HG03139 (cell line): ENCODE results near the gene LY6G6C.
"Not testable (repeated sequence)": the region's sequence is repeated elsewhere in the genome, so short reads cannot be mapped to it uniquely, and the experiment has no call there.

Experiments
- ATAC-seq: cut with Tn5 transposase; IDR thresholded peaks from one replicate; pipeline ENCODE4 v1.9.1; 2021; ENCODE audit not compliant: unreplicated experiment

Gene LY6G6C

DNA sequence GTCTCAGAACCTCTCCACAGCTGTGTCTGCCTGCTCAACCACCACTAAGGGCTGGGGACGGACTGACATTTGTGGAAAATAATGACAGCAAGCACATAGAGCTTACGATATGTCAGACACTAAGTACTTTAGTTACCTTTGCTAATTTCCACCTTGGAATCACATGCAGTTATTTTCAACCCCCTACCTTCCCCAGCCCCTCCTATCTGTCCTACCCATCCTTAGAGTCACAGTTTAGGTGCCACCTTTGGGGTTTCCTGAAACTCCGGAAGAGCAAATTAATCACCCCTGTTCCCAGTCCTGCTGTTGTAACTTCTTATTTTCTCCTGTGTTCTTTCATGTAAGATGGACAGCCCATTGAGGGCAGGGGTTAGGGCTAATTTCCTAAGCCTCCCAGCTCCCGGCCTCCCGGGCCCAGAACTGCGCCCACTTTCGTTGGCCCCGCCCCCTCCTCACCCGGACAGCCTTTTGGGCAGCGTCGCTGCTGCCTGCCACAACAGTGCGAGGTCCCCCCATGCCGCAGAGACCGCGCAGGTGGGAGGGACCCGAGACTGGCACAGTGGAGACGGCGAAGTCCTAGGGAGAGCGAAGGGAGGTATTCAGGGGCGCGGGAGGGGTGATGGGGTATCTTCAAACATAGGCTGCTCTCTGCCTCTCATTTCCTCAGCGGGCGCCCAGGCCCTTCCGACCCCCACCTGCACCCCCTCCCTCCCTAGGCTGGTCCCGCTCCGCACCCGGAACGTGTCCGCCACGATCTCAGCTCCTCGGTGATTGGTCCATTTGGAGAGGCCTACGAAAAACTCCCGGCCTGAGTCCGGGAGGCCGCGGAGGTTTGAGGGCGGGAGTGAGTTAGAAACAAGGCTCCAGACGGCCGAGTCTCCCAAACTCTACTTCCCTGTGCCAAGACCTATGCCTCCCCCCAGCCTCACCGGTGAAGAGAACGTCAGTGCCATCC, 6.4 kb upstream of the LY6G6C start:
- no peak for ATAC-seq

DNA sequence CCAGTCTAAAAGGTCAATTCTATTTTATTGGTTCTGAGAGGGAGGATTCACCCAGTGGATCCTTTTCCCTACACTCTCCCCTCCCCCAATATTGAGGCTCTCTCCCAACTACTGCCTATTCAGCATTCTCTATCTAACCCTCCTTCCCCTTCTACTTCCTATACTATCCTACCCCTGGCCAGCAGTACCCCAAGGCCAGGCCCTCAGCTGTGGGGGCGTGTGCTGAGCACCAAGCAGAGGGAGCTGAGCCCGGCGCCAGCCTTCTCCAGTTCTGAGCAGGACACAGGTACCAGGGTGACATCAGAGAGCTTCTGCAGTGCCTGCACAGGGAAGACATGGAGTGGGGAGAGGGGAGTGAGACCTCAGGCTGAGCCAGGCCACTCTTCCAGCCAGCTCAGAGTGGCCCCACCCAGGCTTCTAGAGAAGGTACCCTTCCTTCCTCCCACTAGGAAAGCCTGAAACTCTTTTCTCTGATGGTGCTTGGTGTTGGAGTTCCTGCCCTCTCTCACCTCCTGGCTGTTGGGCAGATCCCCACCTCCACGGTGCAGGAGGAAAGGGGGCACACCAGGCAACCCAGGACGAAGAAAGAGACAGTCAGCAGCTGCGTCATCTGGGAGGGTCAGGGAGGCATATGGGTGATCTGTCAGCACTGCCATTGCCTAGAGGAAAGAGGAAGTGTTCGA, 5.6 kb upstream of the LY6G6C start:
- ATAC-seq, result no peak

DNA sequence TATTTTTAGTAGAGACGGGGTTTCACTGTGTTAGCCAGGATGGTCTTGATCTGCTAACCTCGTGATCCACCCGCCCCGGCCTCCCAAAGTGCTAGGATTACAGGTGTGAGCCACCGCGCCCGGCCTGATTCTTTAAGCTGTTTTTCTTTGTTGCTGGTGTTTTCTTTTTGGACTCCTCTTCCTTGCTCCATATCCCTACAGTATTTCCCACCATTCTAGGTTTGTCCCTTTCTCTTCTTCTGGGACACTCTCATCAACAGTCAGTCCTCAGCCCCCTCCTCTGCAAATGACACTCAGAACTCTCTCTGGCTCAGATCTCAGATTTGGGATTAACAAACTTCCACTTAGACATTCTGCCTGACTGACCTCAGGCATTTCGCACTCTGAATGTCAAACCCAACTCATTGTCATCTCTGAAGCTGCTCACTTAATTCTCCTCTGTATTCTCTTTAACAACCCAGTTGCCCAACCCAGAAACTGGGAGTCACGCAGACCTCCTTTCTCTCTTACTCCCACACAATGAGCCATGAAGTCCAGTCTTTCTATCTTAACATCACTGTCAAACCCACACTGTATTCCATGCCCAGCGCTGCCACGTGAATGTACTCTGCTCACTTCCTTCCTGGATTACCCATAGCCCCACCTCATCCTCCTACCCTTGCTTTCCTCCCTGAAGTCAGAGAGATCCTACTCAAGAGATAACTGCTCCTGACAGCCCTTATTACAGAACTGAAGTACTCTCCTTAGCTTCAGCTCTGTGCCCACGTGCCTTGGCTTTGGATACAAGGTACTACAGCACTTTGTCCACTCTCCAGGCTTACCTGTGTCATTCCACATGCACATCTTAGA, 4.2 kb upstream of the LY6G6C start:
- ATAC-seq, result no peak

DNA sequence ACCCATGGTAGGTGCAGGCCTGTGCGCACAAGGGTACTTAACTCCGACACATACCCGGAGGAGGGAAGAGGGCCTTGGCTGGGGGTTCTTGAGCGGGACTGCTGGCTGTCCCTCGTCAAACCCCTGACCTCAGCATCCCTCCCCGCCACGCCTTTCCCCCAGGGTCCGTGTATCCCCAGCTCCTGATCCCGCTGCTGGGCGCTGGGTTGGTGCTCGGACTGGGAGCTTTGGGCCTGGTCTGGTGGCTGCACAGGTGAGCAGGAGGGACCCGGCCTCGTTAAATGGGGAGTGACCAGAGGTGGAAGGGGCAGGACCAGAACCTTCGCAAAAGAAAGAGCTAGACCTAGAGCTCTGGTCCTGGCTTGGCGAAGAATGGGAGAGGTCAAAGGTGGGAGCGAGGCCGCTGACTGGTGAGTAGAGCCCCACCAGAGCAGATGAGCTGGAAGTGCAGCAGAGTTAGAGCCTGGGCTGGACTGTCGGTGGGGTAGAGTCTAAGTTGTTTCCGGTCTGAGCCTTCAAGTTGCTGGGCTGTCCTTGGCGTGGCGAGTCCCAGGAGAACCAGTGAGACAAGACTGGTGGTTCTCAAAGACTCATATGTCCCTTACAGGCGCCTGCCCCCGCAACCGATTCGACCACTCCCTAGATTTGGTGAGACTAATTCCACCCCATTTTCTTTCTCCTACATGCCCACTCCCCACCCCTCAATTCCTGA, 2.6 kb upstream of the LY6G6C start:
- ATAC-seq, result no peak

DNA sequence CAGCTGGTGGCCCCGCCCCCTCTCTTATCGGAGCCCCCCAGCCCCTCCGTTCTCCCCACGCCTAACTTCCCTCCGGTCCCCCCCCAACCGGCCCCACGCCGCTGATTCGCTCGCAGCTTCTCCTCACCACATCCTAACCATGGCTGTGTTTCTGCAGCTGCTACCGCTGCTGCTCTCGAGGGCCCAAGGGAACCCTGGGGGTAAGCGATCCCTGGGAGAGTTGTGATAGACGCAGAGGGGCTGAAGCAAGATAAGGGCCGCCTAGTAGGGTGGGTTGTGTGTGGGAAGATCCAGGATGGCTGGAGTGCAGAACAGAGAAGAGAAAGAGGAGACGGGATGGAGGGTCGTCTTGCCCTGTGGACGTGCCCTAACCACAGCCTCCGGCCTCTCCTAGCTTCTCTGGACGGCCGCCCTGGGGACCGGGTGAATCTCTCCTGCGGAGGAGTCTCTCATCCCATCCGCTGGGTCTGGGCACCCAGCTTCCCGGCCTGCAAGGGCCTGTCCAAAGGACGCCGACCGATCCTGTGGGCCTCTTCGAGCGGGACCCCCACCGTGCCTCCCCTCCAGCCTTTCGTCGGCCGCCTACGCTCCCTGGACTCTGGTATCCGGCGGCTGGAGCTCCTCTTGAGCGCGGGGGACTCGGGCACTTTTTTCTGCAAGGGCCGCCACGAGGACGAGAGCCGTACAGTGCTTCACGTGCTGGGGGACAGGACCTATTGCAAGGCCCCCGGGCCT, 1.9 kb upstream of the LY6G6C start, which contains the start of gene MPIG6B:
TSS of gene MPIG6B (plus strand) at position 129 of the 735 bp plus-strand sequence. CDS start at position 140, 11 bp downstream.
- no peak for ATAC-seq

DNA sequence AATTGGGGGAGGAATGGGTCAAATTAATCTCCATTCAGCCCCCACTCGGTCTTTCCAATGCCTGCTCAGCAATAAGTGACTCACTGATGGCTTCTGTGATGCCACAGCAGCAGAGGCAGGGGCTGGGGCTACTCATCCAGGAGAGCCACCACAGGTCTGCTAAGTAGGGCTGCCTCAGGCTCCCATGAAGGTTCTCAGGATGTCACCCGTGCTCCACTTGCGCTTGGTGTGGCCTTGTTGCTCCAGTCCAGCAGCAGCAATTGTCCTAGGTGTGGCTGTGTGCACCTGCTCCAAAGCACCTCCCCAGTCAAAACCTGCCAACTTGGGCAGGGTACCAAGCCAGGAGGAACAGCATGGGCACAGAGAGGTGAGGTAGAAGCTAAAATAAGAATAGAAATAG, 627 bp upstream of the LY6G6C start:
- ATAC-seq, result no peak

DNA sequence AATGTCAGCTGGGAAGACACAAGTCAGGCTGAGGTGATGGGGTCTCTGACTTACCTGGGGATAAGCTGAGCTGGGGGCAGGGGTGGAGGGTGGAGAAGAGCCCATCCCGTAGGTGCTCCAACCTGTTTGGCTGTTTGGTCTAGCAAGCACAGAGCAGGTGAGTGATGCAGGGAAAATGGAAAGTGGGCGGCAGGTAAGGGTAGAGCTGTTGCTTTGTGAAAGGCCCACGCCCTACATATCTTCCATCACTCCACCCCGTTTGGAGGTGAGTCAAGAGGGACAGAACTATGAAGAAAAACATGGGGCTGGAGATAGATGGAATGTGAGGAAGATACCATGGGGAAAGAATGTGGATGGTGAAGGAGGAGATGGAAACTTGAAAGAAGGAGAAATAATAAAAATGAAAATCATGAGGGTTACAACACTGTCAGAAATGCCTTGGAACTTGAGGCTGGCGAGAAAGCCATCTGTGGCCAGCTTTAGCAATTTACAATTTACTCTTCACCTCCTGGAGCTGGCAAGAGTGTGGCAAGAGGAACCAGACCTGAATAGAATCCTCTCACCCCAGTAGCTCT, 1.3 kb downstream of the LY6G6C start:
- ATAC-seq, result no peak

DNA sequence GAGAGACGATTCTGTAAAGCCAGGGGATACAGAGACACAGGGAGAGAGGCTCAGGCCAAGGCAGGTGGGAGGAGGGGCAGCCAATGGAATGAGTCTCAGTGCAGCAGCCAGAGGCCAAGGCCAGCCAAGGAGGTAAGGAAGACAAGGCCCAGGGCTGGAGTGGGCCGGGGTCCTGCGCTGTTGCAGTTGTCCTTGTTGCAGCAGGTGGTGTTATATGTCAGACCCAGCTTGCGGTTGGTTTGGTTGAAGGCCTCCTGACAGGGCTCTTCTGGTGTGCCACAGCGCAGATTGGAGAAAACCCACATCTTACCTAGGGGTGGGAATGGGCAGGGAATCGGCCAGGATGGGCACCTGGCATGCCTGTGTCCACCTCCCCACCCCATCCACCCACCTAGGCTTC, 2.5 kb downstream of the LY6G6C start:
- ATAC-seq, result no peak

DNA sequence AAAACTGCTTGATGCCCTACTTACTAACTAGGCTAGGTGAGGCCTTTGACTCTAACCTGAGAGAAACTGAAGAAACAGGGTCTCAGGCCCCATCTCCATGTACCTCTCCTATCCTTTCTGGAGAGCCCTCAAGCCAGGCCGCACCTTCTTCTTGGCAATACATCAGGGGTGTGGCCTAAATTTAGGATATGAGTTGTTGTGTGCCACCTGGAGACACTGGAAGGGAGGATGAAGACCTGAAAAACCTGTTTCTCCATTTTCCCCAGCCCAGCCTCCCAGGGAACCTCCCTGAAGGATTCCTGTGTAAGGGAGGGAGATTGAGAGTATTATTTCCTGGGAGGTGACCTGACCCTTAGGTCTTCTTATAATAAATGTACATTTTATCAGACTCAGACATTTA, 3.3 kb downstream of the LY6G6C start:
- ATAC-seq, result no peak

DNA sequence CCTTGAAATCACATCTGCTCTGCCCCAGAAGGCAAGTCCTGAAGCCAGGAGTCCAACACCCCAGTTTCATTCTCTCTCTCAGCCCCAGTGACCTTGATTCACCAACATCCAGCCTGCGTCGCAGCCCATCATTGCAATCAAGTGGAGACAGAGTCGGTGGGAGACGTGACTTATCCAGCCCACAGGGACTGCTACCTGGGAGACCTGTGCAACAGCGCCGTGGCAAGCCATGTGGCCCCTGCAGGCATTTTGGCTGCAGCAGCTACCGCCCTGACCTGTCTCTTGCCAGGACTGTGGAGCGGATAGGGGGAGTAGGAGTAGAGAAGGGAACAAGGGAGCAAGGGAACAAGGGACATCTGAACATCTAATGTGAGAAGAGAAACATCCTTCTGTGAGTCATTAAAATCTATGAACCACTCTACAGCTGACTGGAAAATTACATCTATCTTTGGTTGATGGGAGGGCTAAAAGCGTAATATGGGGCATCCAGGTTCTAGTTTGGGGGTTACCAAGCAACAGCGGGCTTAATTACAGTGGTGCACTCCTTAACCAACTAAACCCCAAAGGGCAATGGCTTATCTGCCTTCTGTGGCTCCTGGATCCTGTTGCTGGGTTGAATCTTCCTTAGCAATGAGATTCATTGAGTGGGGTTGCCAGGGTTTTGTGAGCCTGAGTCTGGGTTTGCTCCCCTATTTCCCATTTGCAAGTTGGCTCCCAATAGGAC, 3.9 kb downstream of the LY6G6C start:
- ATAC-seq, result no peak

DNA sequence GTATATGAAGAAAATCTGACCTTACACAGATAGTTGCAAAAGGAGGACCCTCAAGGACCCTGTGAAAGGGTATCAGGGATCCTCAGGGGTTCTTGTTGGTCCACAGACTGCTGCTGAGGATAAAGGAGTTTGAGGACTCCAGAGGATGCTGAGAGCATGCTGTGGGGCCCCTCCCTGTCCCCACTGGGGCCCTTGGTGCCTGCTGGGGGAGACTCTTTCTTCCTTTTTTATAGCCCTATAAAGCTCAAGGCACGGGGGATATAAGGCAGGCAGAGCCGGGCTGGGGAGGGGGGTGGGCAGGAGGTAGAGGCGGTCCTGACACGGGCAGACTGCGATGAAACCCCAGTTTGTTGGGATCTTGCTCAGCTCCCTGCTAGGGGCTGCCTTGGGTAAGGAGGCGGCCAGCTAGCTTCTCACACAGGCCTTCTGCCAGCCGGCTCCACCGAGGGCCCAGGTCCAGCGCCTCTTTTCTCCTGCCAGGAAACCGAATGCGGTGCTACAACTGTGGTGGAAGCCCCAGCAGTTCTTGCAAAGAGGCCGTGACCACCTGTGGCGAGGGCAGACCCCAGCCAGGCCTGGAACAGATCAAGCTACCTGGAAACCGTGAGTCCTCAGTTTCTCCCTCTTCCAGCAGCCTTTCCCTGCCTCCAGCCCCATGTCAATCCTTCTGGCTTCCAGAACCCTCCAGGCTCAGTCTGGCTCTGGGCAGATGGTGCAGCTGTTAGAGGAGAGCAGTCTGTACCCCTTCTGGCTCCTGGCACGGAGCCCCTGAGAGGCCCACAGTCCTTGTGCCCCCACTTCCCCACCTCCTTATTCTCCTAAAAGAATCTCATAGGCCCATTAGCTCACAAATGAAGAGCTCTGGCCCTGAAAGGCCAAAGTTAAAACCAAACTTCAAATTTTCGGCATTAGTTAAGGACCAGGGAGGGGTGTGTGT, 6.3 kb downstream of the LY6G6C start, which contains the start of gene LY6G6D:
TSS of gene LY6G6D (plus strand) at position 327 of the 937 bp plus-strand sequence. CDS start at position 335, 8 bp downstream.
- ATAC-seq, result no peak

DNA sequence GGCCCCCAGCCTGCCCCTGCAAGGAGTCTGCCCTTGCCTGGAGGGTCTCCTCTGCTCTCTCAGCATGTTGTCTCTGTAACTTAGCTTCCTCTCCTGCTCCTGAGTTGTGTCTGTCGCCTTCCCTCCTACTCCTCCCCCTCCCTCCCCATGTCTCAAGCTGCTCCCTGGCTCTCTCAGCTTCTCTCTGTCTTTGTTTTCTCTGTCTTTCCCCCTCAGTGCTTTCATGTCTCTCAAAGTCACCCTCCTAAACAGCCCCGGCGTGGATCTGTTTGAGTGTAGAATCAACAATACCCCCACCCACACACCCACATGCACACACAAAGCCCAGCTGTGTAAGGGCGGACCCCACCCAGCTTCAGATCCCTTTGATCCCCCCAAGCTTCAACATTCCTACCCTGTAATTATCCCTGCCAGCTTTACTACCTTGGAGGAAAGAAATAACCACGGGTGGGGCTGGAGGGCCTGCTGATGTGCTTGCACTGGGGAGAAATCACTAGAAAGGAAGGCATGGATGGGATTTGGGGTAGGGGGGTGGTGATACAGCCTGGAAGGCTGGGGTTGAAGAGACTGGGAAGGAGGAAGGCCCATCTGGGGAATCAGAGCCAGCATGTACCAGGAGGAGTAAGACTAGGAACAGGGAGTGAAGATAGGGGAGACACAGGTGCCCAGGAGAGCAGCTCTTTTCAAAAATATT, 7.4 kb downstream of the LY6G6C start:
- ATAC-seq, result no peak

DNA sequence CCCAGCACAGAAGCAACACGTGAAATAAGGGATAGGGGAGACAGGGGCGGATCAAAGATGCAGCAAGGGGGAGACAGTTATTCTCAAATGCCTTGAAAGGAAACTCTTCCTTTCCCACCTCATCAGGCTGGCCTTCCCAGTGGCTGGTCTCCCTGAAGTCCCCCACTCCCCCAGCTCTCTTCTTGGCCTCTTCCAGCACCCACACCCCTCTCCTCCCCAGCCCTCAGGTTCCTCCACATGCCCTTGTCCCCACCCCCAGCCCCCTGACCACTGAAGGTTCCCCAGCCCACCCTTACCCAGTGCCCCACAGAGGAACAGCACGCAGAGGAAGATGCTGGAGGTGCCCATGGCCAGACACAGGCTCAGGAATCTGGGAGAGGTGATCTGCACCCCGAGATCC, 8.1 kb downstream of the LY6G6C start:
- no peak for ATAC-seq

DNA sequence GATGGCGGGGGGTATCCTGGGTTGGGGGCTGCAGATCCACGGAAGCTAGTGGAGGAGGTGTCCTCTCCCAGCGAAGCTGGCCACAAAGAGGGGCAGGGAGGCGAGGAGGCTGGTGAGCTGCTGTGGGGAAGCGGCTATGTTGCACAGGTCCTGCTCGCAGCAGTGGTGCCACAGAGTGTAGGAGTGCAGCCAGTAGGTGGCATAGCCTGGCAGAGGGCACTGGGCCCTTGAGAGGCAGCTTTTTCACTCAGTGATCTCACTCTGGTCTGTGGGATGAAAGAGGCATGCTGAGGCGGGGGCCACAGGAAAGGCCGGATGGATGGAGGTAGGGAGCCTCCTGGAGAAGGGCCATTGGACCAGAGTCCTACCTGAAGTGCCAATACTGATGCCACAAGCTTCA, 9.2 kb downstream of the LY6G6C start:
- no peak for ATAC-seq

DNA sequence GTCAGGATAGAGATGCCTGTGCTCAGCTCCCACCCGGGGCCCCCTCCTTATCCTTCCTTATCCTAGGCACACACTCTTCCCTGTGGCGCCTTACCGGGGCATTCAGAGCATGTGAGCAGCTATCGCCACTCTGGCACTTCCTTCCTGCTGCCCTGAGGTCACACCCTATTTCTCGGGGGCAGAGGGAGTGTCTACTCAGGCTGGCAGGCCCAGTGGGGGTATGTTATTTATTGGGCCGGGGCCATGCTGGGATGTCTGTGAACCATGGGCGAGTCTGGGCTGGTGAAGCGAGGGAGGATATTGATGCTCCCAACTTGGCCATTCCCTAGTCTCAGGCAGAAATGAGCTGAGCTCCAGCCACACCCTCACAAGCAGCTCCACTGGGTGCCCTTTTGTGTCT, 10.3 kb downstream of the LY6G6C start:
- no peak for ATAC-seq

DNA sequence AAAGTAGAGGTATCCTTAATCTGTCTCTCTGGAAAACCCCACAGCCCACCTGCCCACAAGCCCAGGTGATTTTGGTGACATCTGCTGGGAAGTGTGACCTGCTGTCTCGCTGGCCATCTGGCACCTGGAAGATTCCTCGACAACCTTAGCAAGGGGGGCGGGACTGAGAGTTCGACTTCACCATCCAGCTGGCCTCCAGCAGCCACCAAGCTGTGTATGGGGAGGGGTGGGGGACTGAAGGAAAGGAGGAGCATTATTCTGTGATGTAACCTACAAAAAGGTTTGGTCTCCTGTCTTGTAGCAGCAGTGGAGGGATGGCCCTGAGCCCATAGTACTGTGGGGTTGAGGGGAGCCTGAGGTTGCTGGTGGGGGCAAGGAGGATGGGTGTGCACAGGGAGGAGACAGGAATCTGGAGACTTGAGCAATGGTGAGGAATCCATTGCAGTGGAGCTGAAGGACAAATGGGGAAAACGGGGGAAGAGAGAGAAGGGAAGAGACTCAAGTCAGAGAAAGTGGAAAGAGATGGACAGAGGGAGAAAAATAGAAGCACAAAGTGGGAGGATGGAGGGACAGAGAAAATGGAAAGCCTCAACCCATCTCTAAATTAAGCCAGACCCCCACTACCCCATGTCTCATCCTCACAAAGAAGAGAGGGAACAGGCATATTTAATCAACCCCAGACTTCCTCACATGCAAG, 10.9 kb downstream of the LY6G6C start:
- no peak for ATAC-seq

DNA sequence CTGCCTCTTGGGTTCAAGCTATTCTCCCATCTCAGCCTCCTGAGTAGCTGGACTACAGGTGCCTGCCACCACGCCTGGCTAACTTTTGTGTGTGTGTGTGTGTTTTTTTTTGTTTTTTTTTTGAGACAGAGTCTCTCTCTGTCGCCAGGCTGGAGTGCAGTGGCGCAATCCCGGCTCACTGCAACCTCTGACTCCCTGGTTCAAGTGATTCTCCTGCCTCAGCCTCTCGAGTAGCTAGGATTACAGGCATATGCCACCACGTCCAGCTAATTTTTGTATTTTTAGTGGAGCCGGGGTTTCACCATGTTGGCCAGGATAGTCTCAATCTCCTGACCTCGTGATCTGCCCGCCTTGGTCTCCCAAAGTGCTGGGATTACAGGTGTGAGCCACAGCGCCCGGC, 12.4 kb downstream of the LY6G6C start:
- not testable (repeated sequence) for ATAC-seq
